ENCODE results near the gene TCP11L1. TPM values are rescaled to one million over a fixed set of nuclear protein-coding genes. Genes with fewer than 3 reads are reported as not detected.
"Not testable (repeated sequence)": the region's sequence is repeated elsewhere in the genome, so short reads cannot be mapped to it uniquely, and the experiment has no call there.

The TCP11L1 gene
- total RNA-seq, 1 experiment from 2014 or later: 15.2 TPM

DNA sequence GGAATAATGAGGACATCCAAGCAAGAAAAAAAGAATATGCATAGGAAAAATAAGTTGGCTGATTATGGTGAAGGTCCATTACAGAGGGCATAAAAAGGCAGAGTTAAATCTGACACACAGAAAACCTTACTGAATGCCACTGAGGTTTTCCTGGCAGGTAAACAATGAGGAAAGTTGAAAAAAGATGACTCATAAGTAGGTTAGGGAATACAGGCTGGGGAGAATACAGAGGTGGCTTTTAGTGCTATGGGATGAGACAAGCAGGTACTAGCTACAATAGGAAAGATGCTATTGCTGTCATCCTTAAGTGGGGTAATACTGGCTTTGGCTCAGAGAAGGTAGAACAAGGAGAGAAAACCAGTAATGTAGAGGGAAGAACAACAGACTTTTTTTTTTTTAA is 77.2 kb downstream of the TCP11L1 start:
- H3K27me3 ChIP-seq (ENCODE audit: low read length): no peaks in the 10 kb centered on the region
- H3F3A ChIP-seq (ENCODE audit: low read length, unreplicated experiment): no peaks in the 10 kb centered on the region
- CTCF ChIA-PET: no interaction called here
- no peak overlapping the region for H2AFZ ChIP-seq (ENCODE audit: low read length)
- no peak overlapping the region for H3K27ac ChIP-seq (ENCODE audit: low read length)
- POLR2A ChIA-PET (ENCODE audit: unreplicated experiment): no interaction called here
- H3K4me3 ChIP-seq (ENCODE audit: low read length): no peak overlapping the region
- intact Hi-C loops (cut with micrococcal nuclease): no loop called here
- TF ChIP-seq, protein P1, sequence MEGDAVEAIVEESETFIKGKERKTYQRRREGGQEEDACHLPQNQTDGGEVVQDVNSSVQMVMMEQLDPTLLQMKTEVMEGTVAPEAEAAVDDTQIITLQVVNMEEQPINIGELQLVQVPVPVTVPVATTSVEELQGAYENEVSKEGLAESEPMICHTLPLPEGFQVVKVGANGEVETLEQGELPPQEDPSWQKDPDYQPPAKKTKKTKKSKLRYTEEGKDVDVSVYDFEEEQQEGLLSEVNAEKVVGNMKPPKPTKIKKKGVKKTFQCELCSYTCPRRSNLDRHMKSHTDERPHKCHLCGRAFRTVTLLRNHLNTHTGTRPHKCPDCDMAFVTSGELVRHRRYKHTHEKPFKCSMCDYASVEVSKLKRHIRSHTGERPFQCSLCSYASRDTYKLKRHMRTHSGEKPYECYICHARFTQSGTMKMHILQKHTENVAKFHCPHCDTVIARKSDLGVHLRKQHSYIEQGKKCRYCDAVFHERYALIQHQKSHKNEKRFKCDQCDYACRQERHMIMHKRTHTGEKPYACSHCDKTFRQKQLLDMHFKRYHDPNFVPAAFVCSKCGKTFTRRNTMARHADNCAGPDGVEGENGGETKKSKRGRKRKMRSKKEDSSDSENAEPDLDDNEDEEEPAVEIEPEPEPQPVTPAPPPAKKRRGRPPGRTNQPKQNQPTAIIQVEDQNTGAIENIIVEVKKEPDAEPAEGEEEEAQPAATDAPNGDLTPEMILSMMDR (conservative IDR thresholded peaks at IDR 0.05; ENCODE audit: low read depth, low read length): no peak
- no peak for TF ChIP-seq EZH2 (IDR thresholded peaks at IDR 0.05; ENCODE audit: low read length, unreplicated experiment)
- TF ChIP-seq EZH2phosphoT487 (IDR thresholded peaks at IDR 0.05; ENCODE audit: borderline replicate concordance, low read length): no peak
- DNase-seq: peak; percentile 79
- H3K9me3 ChIP-seq (ENCODE audit: low read length): no peaks in the 10 kb centered on the region
- no peaks in the 10 kb centered on the region for H3K79me2 ChIP-seq (ENCODE audit: low read length)
- H3K9me2 ChIP-seq (replicated peaks; ENCODE audit: low read length): no peaks in the 10 kb centered on the region
- H3K9ac ChIP-seq (ENCODE audit: low read length): no peak overlapping the region
- ATAC-seq: peak; percentile 96
- 0 out of 2 replicates have a peak, but pooled peaks cover 5% of the 10 kb centered on the region for H4K20me1 ChIP-seq (ENCODE audit: low read length)
- H3K4me2 ChIP-seq (ENCODE audit: low read length): peak overlapping the region; percentile 20
- H3K4me1 ChIP-seq (ENCODE audit: insufficient read depth, low read length): peaks cover 13% of the 10 kb centered on the region
- H3K36me3 ChIP-seq (ENCODE audit: low read depth, low read length): no peaks in the 10 kb centered on the region
- no TSS peak for BruUV-seq (replicated peaks)

DNA sequence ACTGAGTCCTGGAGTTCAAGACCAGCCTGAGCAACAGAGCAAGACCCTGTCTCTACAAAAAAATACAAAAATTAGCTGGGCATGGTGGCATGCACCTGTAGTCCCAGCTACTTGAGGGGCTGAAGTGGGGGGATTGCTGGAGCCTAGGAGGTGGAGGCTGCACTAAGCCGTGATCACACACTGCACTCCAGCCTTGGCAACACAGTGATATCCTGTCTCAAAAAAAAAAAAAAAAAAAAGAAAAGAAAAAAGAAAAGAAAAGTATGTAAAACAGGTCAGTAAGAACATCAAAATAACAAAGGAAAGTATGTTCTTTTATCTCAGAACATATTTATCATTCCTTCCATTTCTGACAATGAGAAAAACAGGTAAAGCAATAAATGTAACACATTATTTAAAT is 83.3 kb downstream of the TCP11L1 start:
- DNase-seq; H3K36me3 ChIP-seq (ENCODE audit: low read depth, low read length); H3K9me2 ChIP-seq (replicated peaks; ENCODE audit: low read length); H3K4me3 ChIP-seq (ENCODE audit: low read length); H3K27ac ChIP-seq (ENCODE audit: low read length); H3K9me3 ChIP-seq (ENCODE audit: low read length); H3K27me3 ChIP-seq (ENCODE audit: low read length); H3K79me2 ChIP-seq (ENCODE audit: low read length); H3F3A ChIP-seq (ENCODE audit: low read length, unreplicated experiment); H2AFZ ChIP-seq (ENCODE audit: low read length); CTCF ChIA-PET; H4K20me1 ChIP-seq (ENCODE audit: low read length); H3K4me1 ChIP-seq (ENCODE audit: insufficient read depth, low read length); H3K4me2 ChIP-seq (ENCODE audit: low read length); BruUV-seq (replicated peaks); ATAC-seq; H3K9ac ChIP-seq (ENCODE audit: low read length); intact Hi-C loops (cut with micrococcal nuclease); POLR2A ChIA-PET (ENCODE audit: unreplicated experiment): not testable (repeated sequence)

Other genes with a start within 250 kb of the TCP11L1 start
- gene CCDC73, start 244.9 kb upstream of the TCP11L1 start, total RNA-seq (2014; rRNA removed): 0.04 TPM in 1 of 2 replicates, not detected in the other
- gene PRRG4, start 209.6 kb upstream of the TCP11L1 start, total RNA-seq (2014; rRNA removed): 12.9 and 17.9 TPM in 2 replicates
- 19.4 and 29.8 TPM in 2 replicates for gene QSER1, start 146.8 kb upstream of the TCP11L1 start, total RNA-seq (2014; rRNA removed)
- gene DEPDC7, start 23.7 kb upstream of the TCP11L1 start, total RNA-seq (2014; rRNA removed): not detected in 2 replicates
- 18.5 and 30.0 TPM in 2 replicates for gene CSTF3, start 121.9 kb downstream of the TCP11L1 start, total RNA-seq (2014; rRNA removed)
- 19.4 and 28.1 TPM in 2 replicates for gene HIPK3, start 217.8 kb downstream of the TCP11L1 start, total RNA-seq (2014; rRNA removed)

Data from PC-3 (cell line).